ENCODE results near the gene PTPN18.
"Not testable (repeated sequence)": the region's sequence is repeated elsewhere in the genome, so short reads cannot be mapped to it uniquely, and the experiment has no call there.

The PTPN18 gene

GRCh38 chr2:130381145-130381544 is 25.3 kb downstream of the PTPN18 start:
- DNase-seq (ENCODE audit: low spot score) = no peak

GRCh38 chr2:130381619-130382018 is 25.8 kb downstream of the PTPN18 start:
- no peak for DNase-seq (ENCODE audit: low spot score)

GRCh38 chr2:130382313-130382917 is 26.6 kb downstream of the PTPN18 start:
- no peak for DNase-seq (ENCODE audit: low spot score)

GRCh38 chr2:130385709-130386108 is 29.9 kb downstream of the PTPN18 start:
- DNase-seq (ENCODE audit: low spot score) = no peak

GRCh38 chr2:130387071-130387400 is 31.2 kb downstream of the PTPN18 start:
- no peak for DNase-seq (ENCODE audit: low spot score)

- DNase-seq (ENCODE audit: low spot score) = no peak
These were observed 31.9 kb downstream of the PTPN18 start for GRCh38 chr2:130387804-130388203.

- DNase-seq (ENCODE audit: low spot score) = no peak
These were observed 32.5 kb downstream of the PTPN18 start for GRCh38 chr2:130388221-130388907.

GRCh38 chr2:130389358-130389757 is 33.5 kb downstream of the PTPN18 start:
- no peak for DNase-seq (ENCODE audit: low spot score)

- no peak for DNase-seq (ENCODE audit: low spot score)
These were observed 33.9 kb downstream of the PTPN18 start for GRCh38 chr2:130389783-130390182.

GRCh38 chr2:130390460-130391057 is 34.7 kb downstream of the PTPN18 start:
- DNase-seq (ENCODE audit: low spot score) = peak; percentile 16

- DNase-seq (ENCODE audit: low spot score) = peak; percentile 81
These were observed 35.4 kb downstream of the PTPN18 start for GRCh38 chr2:130391058-130391871.

- DNase-seq (ENCODE audit: low spot score) = no peak
These were observed 36.2 kb downstream of the PTPN18 start for GRCh38 chr2:130391872-130392670.

- no peak for DNase-seq (ENCODE audit: low spot score)
These were observed 37.6 kb downstream of the PTPN18 start for GRCh38 chr2:130393318-130393910.

GRCh38 chr2:130406280-130406679 is 50.4 kb downstream of the PTPN18 start:
- DNase-seq (ENCODE audit: low spot score) = not testable (repeated sequence)

GRCh38 chr2:130416693-130417092 is 60.8 kb downstream of the PTPN18 start:
- not testable (repeated sequence) for DNase-seq (ENCODE audit: low spot score)

GRCh38 chr2:130418845-130419244 is 63.0 kb downstream of the PTPN18 start:
- not testable (repeated sequence) for DNase-seq (ENCODE audit: low spot score)
